GM18507 (cell line): ENCODE data around the gene KCNJ4.
"Not testable (repeated sequence)": the region's sequence is repeated elsewhere in the genome, so short reads cannot be mapped to it uniquely, and the experiment has no call there.

Source experiments
- DNase-seq: peaks from one replicate; pipeline ENCODE4 v3.0.0; 2011; ENCODE audit warnings: low read depth; ENCODE audit not compliant: insufficient read length; ENCODE audit errors: extremely low spot score
- FAIRE-seq: peaks from 2 replicates; lab custom pipeline; 2011; peaks lifted over from hg19 to GRCh38; lab: Jason Lieb, UNC

Gene KCNJ4

DNA sequence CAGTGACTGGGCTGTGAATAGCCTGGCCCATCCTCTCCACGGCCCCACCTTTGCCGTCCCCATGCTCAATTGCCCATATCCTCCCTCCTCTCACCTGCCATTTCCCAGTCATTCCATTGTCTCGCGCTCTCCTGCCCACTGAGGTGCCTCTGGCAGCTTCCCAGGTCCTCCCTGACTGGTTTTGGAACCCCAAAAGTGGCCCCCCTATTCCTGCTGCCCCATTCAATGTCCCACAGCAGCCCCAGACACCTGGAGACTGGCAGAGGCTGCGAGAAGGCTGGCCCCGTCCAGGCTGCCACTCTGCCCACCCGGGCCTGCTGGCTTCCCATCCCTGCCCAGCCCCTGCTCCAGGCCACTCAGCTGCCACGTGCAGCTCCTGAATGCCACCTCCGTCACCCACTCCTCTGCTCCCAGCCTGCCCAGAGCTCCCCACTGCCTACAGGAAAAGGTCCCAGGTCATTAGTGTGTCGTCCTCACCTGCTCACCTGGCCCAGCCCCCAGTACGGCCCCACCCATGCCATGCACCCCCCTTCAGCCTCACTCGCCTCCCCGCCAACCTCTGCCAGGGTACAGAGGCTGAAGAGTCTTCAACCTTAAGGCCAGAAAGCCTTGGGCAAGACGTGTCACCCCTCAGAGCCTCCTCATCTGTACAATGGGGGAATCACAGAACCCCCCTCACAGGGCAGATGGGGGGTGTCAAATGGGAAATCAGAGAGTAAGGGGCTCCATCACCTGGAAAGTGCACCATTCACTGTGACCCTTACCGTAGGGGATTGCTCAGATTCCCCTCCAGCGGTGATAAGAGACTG lies 37.5 kb downstream of the KCNJ4 start:
- DNase-seq = no peak

DNA sequence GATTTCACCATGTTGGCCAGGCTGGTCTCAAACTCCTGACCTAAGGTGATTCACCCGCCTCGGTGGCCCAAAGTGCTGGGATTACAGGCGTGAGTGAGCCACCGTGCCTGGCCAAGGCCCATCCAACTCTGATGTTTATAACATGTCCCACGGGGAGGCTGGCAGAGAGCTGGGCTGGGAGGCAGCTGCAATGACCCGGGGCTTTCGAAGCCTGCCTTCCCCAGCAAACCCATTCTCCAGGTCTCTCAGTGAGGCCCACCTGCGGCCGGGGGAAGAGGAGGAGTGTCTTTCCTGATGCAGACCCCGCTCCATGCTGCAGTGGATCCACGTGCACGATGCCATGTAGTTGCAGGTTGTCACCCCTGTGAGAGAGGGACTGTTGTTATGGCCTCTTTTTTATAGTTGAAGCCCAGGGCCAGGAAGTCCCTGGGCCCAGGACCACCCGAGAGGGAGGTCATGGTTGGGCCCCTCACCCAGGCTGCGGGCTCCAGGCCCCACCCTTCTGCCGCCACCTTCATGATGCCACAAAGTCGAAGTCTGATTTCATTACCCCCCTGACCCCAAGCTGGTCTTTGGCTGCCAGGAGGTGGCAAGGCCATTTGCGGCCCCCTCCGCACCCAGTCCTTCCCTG lies 38.3 kb downstream of the KCNJ4 start:
- DNase-seq = no peak
- no peak for FAIRE-seq

More for the DNA sequence above, 37.5 kb downstream of the KCNJ4 start:
- FAIRE-seq = no peak

DNA sequence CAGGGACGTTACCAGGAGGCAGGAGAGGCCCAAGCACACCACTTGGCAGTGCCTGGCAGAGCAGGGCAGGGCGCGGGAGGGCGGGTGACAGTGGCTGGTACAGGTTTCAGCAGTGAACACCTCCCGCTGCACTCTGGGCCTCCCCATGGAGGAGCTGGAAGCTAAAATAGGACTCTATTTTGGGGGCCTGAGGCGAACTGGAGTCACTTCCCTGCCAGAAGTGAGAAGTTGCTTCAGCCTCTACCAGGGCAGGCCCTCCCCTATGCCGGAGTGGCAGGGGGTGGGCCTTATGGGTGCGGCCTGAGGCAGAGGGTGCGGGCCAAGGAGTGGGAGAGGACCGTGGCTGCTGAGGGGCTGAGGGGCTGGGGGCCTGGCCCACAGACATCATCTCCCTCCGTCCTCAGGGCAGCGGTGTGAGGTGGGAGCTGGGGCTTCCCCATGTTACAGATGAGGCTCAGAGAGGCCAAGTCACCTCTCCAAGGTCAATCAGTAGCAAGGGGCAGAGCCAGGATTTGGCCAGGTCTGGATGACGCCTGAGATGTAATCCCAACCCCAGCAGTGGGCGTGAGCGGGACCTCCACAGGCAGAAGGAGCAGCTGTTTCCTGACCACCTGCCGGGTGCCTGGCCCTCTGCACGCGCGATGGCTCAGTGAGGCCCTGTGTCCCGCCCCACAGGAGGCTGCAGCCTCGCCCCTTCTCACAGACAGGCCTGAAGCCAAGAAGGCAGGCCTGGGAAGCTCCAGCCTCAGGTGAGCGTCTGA lies 39.3 kb downstream of the KCNJ4 start:
- FAIRE-seq = no peak
- DNase-seq = no peak

DNA sequence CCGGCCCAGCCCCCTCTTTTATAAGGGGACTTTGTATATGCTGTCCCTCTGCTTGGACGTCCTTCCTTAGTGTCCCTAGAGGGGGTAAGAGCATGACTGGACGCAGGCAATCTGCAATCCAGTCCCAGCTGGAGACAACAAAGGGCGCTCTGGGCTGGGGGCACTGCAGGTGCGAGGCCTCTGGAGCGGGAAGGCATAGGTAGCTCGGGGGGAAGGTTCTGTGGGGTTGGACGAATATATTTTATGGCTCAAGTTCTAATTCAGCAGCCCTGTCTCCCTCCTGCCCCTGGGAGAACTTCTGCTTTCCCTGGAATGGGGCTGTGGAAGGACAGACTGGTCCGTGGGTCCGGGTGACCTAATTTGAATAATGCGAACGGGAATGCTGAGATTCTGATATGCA lies 40.0 kb downstream of the KCNJ4 start:
- no peak for DNase-seq

DNA sequence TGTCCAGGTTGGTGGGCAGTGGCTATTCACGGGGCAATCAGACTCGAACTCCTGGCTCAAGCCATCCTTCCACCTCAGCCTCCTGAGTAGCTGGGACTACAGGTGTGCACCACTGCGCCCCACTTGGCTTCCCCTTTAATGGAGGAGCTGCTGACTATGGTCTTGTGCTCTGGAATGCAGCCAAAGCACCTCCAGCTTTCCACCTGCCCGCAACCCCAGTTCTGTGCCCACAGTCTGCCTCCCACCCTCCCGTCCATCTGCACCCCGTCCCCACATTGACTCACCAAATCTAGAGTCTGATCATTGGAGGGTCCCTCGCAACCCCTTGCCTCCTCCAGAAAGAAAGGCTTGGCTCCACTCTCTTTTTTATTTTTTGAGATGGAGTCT lies 41.0 kb downstream of the KCNJ4 start:
- no peak for DNase-seq
- no peak for FAIRE-seq

More for the DNA sequence above, 40.0 kb downstream of the KCNJ4 start:
- no peak for FAIRE-seq

DNA sequence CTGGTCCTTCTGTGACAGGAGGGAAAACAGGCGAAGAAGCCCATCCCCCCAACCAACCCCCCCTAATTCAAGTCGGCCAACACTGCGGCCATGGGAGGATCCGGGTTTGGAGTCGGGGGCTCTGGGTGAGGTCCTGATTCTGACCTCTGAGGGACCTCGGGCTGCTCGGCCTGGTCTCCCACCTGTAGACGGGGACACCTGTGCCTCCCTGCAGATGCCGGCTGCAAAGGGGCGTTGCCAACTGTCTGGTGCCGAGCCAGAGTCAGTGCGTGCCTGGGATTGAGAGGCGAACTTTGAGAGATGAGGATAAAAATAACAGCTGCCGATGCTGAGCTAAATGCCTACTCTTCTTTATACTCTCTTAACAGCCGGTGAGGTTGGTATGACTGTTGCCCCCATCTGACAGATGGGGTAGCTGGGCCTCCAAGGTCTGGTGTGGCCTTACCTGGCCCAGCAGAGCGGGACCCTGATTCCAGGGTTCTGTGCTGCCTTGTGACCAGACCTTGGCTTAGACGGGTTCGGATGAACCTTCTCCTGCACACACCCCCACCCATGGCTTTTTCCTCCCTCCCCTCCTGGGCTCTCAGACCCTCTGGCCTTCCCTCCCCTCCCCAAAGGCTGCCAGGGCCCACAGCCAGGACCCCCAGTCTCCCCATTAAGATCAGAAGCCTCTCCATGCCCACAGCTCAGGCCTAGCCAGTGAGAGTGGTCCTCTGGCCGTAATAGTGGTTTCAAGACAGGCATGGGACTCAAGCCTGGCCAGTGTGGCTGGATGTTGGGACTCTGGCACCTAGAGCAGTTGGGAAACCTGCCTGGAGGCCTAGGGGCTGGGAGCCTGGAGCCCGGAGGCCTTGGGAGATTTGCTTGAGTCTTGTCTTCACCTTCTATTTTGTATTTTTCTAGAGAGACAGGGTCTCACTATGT lies 41.7 kb downstream of the KCNJ4 start:
- no peak for FAIRE-seq
- DNase-seq = no peak

DNA sequence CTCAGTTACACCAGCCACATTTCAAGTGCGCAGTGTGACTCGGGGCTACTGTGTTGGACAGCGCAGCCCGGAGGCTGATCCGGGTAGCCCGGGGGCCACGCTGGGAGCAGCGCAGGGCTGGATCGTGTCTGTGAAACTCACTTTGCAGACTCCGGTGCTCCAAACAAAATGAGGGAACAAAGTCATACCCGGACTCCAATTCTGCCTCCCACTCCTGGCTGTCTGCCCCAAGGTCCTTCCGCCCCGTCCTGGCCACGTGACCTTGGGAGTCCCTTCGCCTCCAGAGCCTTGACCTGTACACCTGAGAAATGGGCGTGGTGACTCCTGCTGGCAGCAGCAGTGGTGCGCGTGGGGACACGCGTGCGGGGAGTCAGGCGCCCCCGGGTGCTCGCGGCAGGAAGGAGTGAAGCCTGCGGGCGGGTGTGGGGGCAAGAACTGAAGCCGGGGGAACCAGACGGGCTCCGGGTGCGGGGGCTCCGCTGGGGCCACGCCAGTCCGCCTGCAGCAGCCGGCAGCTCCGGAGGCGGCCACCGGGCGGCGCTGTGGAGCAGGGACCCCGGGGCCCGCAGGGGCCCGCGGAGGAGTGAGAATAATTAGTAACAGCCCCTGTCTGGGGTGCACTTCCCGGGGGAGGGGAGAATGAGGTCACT lies 42.4 kb downstream of the KCNJ4 start:
- FAIRE-seq (no peak), DNase-seq (peak; percentile 48)

DNA sequence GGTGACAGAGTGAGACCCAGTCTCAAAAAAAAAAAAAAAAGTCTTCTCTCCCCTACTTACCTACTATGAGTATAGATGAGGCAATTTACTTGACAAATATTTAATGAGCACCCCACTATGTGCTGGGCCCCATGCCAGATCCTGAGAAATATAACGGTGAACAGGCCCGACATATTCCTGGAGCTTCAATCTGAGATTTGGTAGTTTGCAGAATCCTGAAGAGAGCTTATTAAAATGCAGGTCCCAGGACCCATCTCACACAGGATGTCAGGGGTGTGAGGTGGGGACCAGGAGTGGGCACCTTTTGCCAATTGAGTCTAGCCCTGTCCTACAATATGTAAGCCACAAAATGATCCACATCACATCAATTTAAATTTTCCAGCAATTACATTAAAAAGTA lies 44.0 kb downstream of the KCNJ4 start:
- no peak for FAIRE-seq
- no peak for DNase-seq

DNA sequence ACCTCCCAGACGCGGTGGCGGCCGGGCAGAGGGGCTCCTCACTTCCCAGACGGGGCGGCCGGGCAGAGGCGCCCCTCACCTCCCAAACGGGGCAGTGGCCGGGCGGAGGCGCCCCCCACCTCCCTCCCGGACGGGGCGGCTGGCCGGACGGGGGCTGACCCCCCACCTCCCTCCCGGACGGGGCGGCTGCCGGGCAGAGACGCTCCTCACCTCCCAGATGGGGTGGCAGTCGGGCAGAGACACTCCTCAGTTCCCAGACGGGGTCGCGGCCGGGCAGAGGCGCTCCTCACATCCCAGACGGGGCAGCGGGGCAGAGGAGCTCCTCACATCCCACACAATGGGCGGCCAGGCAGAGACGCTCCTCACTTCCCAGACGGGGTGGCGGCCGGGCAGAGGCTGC lies 45.1 kb downstream of the KCNJ4 start:
- not testable (repeated sequence) for FAIRE-seq, DNase-seq

DNA sequence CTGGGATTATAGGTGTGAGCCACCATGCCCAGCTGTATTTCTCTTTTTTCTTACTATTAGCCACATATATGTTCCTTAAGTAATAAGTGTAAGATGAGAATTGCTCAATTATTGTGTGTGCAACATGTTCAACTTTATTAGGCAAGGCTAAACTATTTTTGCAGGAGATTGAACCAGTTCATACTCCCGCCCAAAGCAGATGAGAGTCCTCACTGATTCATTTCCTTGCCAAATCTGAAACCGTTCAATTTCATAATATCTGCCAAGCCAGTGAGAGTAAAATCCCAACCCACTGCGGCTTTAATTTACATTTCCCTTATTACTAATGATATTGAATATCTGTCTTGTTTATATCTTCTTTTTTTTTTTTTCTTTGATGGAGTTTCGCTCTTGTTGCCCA lies 48.4 kb downstream of the KCNJ4 start:
- DNase-seq (no peak), FAIRE-seq (no peak)

DNA sequence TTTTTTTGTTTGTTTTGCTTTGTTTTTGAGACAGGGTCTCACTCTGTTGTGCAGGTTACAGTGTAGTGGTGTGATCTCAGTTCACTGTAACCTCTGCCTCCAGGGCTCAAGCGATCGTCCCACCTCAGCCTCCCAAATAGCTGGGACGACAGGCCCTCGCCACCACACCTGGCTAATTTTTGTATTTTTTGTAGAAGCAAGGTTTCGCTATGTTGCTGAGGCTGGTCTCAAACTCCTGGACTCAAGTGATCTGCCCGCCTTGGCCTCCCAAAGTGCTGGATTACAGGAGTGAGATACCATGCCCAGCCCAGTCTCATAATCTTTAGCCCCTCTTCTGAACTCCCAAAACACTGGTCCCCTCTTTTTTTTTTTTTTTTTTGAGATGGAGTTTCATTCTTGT lies 50.6 kb downstream of the KCNJ4 start:
- FAIRE-seq (no peak), DNase-seq (no peak)

DNA sequence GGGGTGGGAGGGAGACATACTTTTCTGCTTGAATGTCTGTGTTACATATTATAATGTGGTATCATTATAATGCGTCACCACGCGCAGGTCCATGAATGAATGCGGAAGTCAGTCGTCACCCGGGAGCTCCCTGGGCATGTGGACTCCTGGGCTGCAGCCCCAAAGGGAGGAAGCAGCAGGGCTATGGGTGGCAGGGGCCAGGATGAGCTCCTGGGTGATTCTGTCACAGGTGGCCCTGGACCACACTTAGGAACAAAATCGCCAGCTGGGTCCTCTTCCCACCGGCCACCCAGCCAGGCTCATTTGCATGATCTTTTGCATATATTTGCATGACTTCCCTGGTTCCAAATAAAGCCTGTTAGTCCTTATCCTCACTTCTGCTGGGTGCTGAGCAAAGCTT lies 51.2 kb downstream of the KCNJ4 start:
- DNase-seq (no peak), FAIRE-seq (no peak)

DNA sequence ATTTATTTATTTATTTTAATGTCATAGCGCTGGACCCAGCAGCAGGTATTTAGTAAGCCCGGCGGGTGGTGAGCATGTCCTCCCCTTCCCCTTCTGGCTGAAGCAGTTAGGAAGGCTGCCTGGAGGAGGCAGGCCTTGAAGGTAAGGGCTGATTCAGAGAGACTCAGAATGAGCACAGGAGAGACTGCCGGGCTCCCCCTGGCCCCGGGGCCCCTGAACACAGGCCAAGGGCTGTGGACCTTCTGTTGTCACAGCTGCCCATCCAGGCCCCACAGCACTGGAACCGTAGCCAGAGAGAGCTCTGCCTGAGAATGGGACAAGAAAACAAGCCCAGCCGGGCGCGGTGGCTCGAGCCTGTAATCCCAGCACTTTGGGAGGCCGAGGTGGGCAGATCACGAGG lies 52.8 kb downstream of the KCNJ4 start:
- DNase-seq = no peak
- no peak for FAIRE-seq

DNA sequence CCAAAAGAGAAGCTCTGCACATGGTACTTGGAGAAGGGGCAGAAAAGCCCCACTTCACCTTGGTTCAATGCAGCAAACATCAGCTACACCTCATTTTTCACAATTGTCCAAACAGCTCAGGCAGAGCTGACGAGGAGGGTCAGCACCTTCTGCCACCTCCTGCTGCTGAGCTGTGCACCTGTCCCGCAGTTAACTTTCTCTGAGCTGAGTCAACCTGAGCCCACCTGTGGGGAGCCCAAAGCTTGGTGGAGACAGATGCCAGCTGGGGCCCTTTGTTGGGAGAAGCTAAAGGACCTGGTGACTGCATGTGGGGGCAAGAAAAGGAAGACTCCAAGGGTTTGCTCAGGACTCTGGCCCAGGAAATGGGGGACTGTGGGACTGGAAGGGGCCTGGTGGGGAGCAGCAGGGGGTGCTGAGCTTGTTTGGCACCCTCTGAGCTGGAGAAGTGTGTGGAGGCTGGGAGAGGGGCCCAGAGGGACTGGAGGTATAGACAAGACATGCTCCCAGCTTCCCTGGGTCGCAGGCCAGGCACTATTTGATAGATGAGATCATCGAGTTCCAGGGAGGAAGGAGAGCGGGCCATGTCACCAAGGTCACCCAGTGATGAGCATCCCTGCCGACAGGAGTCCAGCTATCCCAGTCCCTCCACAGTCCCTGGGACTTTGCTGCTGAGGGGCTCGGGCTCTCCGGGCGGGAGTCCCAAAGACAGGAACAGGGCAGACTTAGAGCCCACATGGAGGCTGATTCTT lies 53.5 kb downstream of the KCNJ4 start:
- no peak for DNase-seq
- FAIRE-seq = no peak

DNA sequence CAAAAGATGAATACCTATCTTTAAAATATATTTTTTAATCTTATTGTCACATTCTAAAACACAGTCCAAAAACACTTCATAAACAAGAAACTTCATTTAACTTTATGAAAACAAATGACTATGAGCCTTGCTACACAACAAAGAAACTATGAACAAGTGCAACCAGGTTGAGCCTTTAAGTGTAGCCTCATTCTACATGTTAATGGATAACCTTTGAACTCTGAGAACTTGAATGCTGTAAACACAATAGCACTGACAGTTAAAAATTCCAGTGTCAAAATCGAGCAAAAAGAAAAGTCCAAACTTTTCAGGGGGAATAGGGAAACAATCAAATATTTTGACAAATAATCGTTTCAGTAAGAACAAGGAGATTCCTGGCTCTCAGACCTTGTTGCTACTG lies 54.7 kb downstream of the KCNJ4 start:
- peak; percentile 15 for FAIRE-seq

DNA sequence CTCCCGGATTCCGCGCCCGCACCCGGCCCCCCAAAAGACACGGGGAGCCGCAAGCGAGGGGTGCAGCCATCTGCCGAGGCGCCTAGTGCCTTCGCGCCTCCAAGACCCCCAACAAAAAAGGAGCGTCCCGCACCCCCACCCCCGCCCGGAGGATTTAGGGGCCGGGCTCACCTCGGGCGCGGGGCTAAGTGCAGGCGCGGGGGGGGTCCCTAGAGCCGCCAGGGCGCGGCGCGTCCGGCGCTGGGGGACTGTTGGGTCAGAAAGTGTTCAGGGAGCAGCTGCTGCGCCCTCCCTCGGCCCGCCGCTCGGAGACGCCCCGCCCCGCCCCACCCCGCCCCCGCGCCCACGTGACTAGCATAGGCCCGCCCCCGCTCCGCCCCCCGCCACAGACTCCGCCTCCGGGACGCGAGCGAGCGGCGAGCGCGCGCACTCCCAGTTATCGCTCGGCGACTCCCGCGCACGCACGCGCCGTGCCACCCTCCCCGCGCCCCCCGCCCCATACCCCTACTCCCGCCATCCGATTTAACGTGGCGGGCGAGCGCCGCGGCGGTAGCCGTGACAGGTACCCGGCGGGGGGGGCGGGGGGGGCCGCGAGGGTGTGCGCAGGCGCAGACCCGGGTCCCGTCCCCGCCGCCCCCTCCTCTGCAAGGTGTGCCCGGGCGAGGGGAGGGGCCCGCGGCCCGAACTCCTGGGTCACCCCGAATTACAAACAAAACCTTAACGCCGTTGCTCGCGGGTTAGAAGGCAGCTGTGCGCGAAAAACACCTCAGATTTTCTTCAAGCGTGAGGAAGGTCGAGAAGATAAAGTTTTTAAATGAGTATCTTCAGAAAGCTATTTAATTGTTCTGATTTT lies 56.2 kb downstream of the KCNJ4 start:
- FAIRE-seq (no peak), DNase-seq (peak; percentile 69)

More for the DNA sequence above, 54.7 kb downstream of the KCNJ4 start:
- DNase-seq = not testable (repeated sequence)

DNA sequence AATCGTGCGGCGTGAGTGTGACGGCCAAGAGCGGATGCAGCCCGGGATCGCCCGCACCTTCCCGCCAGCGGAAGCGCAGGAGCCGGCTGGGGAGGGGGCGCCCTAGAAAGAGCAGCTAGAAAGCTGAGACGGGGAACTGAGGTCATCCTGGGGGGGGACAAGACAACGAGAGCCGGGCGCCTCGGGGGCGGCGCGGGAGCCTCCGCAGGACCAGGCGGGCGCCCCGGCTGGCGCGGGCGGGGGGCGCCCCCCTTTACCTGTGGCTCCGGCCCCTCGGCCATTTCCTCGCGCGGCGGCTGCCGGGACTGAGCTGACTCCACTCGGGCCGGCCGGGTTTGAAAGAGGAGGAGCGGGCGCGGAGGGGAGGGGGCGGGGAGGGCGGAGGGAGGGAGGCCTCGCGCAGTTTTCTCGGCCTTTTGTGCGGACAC lies 56.8 kb downstream of the KCNJ4 start:
- not testable (repeated sequence) for FAIRE-seq, DNase-seq
